ENCODE results near the gene CADM1. TPM values are rescaled to one million over a fixed set of nuclear protein-coding genes. Genes with fewer than 3 reads are reported as not detected.

CADM1 gene
- total and polyA plus RNA-seq, 4 donors: 31.7 to 243 (median 77.9) TPM

DNA sequence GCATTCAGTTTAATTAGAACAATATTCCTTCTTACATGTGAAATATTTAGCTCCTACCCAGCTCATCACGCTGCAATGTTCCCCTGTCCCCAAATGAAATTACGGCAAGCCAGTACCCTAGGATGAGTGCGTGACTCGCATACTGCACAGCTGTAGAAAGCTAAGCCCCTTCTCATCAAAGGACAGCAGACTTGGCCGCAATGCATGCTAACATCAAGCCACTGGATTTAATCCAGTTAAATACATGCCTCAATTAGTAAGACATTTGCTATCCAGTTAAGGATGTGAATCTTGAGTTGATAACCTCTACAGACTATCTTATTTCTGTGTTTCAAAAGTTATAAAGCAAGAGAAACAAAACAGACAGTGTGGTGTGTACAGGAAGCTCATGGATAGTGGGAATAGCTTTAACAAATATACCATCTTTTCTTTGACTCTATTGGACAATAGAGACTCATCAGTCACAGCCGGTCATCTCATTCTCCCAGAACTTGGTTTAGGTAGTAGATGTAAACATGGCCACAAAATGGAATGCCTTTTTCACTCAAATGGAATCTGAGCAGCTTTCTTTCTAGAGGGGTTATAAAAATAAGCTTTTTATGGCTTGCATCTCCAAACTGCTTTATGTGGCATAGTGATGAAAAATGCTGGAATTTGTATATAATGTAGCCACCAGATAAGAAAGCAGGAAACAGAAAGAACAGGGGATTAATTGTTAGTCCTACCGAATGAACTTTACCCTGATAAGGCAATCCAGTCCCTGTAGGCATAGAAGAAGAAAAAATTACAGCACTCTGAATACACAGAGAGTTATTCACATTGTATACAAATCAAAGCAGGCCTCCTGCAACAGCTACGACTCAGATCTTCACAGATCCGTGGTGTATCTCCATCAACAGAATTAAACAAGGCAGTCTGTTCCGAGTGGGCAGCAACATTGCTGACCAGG lies 224.1 kb downstream of the CADM1 start:
- Histone ChIP-seq H3K9me3 (ENCODE audit: control insufficient read depth in 4 of 4, insufficient read depth in 3 of 4, low read length in 3 of 4) (no peaks in the 10 kb centered on the region), H3K4me3 (no peak overlapping the region), H3K36me3 (ENCODE audit: control insufficient read depth in 4 of 4, insufficient read depth in 4 of 4, low read length in 4 of 4) (no peaks in the 10 kb centered on the region), H3K27ac (ENCODE audit: low read depth in 1 of 2, low read length in 1 of 2) (no peak overlapping the region), H3K4me1 (ENCODE audit: control insufficient read depth in 5 of 5, insufficient read depth in 5 of 5, low read length in 5 of 5) (peaks cover 0 to 9% (median 7%) of the 10 kb centered on the region in 5 donors), H3K9ac (ENCODE audit: insufficient read depth in 1 of 2, low read length in 2 of 2) (no peak overlapping the region), H3K27me3 (ENCODE audit: control insufficient read depth in 3 of 3, insufficient read depth in 3 of 3, low read length in 2 of 3) (no peaks in the 10 kb centered on the region)
- WGBS, 2 donors: 78 to 79% methylated on average over 10 of the region's 10 CpGs
- DNase-seq (peak in 1 of 3 donors; percentile 36), ATAC-seq (ENCODE audit: insufficient read depth, low FRiP score) (no peak)
- TF ChIP-seq, protein P1, sequence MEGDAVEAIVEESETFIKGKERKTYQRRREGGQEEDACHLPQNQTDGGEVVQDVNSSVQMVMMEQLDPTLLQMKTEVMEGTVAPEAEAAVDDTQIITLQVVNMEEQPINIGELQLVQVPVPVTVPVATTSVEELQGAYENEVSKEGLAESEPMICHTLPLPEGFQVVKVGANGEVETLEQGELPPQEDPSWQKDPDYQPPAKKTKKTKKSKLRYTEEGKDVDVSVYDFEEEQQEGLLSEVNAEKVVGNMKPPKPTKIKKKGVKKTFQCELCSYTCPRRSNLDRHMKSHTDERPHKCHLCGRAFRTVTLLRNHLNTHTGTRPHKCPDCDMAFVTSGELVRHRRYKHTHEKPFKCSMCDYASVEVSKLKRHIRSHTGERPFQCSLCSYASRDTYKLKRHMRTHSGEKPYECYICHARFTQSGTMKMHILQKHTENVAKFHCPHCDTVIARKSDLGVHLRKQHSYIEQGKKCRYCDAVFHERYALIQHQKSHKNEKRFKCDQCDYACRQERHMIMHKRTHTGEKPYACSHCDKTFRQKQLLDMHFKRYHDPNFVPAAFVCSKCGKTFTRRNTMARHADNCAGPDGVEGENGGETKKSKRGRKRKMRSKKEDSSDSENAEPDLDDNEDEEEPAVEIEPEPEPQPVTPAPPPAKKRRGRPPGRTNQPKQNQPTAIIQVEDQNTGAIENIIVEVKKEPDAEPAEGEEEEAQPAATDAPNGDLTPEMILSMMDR (IDR thresholded peaks at IDR 0.05; ENCODE audit: control extremely low read depth, extremely low read depth): no peak

DNA sequence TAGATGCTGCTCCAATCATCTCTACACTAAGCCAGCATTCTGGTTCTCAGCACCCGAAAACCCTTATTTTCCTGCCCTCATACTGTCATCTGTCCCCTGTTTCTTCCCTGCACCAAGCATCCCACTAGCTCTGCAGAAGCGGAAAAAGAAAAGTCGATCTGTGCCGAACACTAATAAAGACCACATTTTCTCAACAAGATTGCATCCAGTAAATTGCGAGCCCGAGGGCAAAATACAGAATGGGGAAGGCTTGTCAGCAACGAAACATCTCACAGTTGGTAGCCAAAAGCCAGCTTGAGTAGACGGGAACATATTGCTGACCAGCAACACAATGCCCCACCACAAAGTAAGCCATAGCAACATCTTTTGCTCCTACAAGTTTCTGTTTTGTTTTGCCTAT lies 227.4 kb downstream of the CADM1 start:
- ATAC-seq (ENCODE audit: insufficient read depth, low FRiP score) (no peak), DNase-seq (no peak)
- H3K27ac ChIP-seq (ENCODE audit: low read depth in 1 of 2, low read length in 1 of 2): no peak overlapping the region
- TF ChIP-seq, protein P1 (IDR thresholded peaks at IDR 0.05; ENCODE audit: control extremely low read depth, extremely low read depth): no peak
- H3K9me3 ChIP-seq (ENCODE audit: control insufficient read depth in 4 of 4, insufficient read depth in 3 of 4, low read length in 3 of 4): no peaks in the 10 kb centered on the region
- H3K9ac ChIP-seq (ENCODE audit: insufficient read depth in 1 of 2, low read length in 2 of 2): no peak overlapping the region
- no peak overlapping the region for H3K4me3 ChIP-seq
- 94 to 95% methylated on average over 8 of the region's 8 CpGs for WGBS, 2 donors
- H3K36me3 ChIP-seq (ENCODE audit: control insufficient read depth in 4 of 4, insufficient read depth in 4 of 4, low read length in 4 of 4): no peaks in the 10 kb centered on the region
- peaks cover 0 to 9% (median 2%) of the 10 kb centered on the region in 5 donors for H3K4me1 ChIP-seq (ENCODE audit: control insufficient read depth in 5 of 5, insufficient read depth in 5 of 5, low read length in 5 of 5)
- no peaks in the 10 kb centered on the region for H3K27me3 ChIP-seq (ENCODE audit: control insufficient read depth in 3 of 3, insufficient read depth in 3 of 3, low read length in 2 of 3)

DNA sequence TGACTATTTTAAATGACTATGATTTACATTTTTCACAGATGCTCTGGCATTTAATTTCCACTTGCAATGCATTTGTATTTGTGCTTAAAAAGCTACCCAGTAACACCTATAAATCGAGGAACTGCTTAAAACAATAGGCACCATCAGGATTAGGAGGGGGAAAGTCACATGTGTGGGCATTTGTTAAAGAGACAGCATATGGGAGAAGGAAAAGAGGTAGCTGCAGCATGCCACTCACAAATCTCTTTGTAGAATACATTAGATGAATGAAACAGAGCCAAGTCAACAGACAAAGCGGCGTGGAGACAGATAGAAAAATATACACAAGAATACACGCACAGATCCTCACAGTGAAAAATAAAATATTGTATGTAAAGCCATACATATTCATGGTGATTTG lies 228.0 kb downstream of the CADM1 start:
- ATAC-seq (ENCODE audit: insufficient read depth, low FRiP score) (no peak), DNase-seq (no peak)
- TF ChIP-seq, protein P1 (IDR thresholded peaks at IDR 0.05; ENCODE audit: control extremely low read depth, extremely low read depth): no peak
- Histone ChIP-seq H3K9me3 (ENCODE audit: control insufficient read depth in 4 of 4, insufficient read depth in 3 of 4, low read length in 3 of 4) (no peaks in the 10 kb centered on the region), H3K4me3 (no peak overlapping the region), H3K27ac (ENCODE audit: low read depth in 1 of 2, low read length in 1 of 2) (no peak overlapping the region), H3K27me3 (ENCODE audit: control insufficient read depth in 3 of 3, insufficient read depth in 3 of 3, low read length in 2 of 3) (no peaks in the 10 kb centered on the region), H3K9ac (ENCODE audit: insufficient read depth in 1 of 2, low read length in 2 of 2) (no peak overlapping the region), H3K4me1 (ENCODE audit: control insufficient read depth in 5 of 5, insufficient read depth in 5 of 5, low read length in 5 of 5) (peaks cover 0 to 9% (median 2%) of the 10 kb centered on the region in 5 donors), H3K36me3 (ENCODE audit: control insufficient read depth in 4 of 4, insufficient read depth in 4 of 4, low read length in 4 of 4) (no peaks in the 10 kb centered on the region)
- 78 to 79% methylated on average over 4 of the region's 4 CpGs for WGBS, 2 donors
